GM19455 (cell line): ENCODE data around the gene CEP131.

Experiments
- ATAC-seq: cut with Tn5 transposase; IDR thresholded peaks from one replicate; pipeline ENCODE4 v1.9.1; 2021; ENCODE audit not compliant: unreplicated experiment

Gene CEP131

GRCh38 chr17:81170727-81171494, 51.9 kb downstream of the CEP131 start:
- ATAC-seq, result no peak

GRCh38 chr17:81169870-81170309, 52.9 kb downstream of the CEP131 start:
- no peak for ATAC-seq

- ATAC-seq, result no peak
Observed at GRCh38 chr17:81167638-81168037, 55.1 kb downstream of the CEP131 start.

GRCh38 chr17:81167194-81167524, 55.6 kb downstream of the CEP131 start:
- no peak for ATAC-seq

GRCh38 chr17:81166033-81166492, 56.7 kb downstream of the CEP131 start, which contains the start of gene AATK:
Gene AATK (minus strand): TSS chr17:81166221. CDS start chr17:81165992, 229 bp downstream.
- no peak for ATAC-seq

- no peak for ATAC-seq
Observed at GRCh38 chr17:81165246-81166032, 57.3 kb downstream of the CEP131 start, which contains the start of gene PVALEF. Gene PVALEF (plus strand): TSS chr17:81165507. CDS start chr17:81181227, 15,720 bp downstream.

GRCh38 chr17:81164371-81165245, 58.2 kb downstream of the CEP131 start:
- ATAC-seq, result no peak

- no peak for ATAC-seq
Observed at GRCh38 chr17:81163703-81164370, 58.9 kb downstream of the CEP131 start.

GRCh38 chr17:81163051-81163695, 59.6 kb downstream of the CEP131 start:
- ATAC-seq, result no peak

- ATAC-seq, result no peak
Observed at GRCh38 chr17:81162491-81162890, 60.3 kb downstream of the CEP131 start.

- no peak for ATAC-seq
Observed at GRCh38 chr17:81161972-81162371, 60.8 kb downstream of the CEP131 start.

- no peak for ATAC-seq
Observed at GRCh38 chr17:81161536-81161935, 61.2 kb downstream of the CEP131 start.

GRCh38 chr17:81160747-81161453, 61.9 kb downstream of the CEP131 start:
- no peak for ATAC-seq

- ATAC-seq, result no peak
Observed at GRCh38 chr17:81160306-81160705, 62.5 kb downstream of the CEP131 start.

GRCh38 chr17:81159611-81160265, 63.0 kb downstream of the CEP131 start:
- ATAC-seq, result no peak

- ATAC-seq, result no peak
Observed at GRCh38 chr17:81158688-81159590, 63.8 kb downstream of the CEP131 start.

- no peak for ATAC-seq
Observed at GRCh38 chr17:81157848-81158687, 64.7 kb downstream of the CEP131 start.
